Endodermal cell (in vitro differentiated cells): ENCODE data around the gene LRRC28. TPM values are rescaled to one million over a fixed set of nuclear protein-coding genes. Genes with fewer than 3 reads are reported as not detected.

ENCODE experiments used
- DNase-seq: peaks from one replicate; pipeline ENCODE4 v3.0.0-alpha.2; 2017
- H3K27ac ChIP-seq: 2 replicates; pipeline ENCODE4 v1.5.1; 2013; ENCODE audit warnings: mild to moderate bottlenecking, low read depth, low read length, moderate library complexity
- H3K27me3 ChIP-seq: 2 replicates; pipeline ENCODE4 v1.6.1; 2013; ENCODE audit warnings: mild to moderate bottlenecking, low read length, moderate library complexity; ENCODE audit not compliant: insufficient read depth, control insufficient read depth, poor library complexity, severe bottlenecking
- H3K36me3 ChIP-seq: 2 replicates; pipeline ENCODE4 v1.7.0; 2013; ENCODE audit warnings: mild to moderate bottlenecking, low read length, moderate library complexity; ENCODE audit not compliant: control insufficient read depth, insufficient read depth
- H3K4me1 ChIP-seq: one replicate; pipeline ENCODE4 v1.7.0; 2013; ENCODE audit warnings: low read length; ENCODE audit not compliant: control insufficient read depth, insufficient read depth
- H3K4me3 ChIP-seq: 2 replicates; pipeline ENCODE4 v1.5.1; 2013; ENCODE audit warnings: mild to moderate bottlenecking, low read length, moderate library complexity
- H3K9ac ChIP-seq: 2 replicates; pipeline ENCODE4 v1.6.1; 2013; ENCODE audit warnings: mild to moderate bottlenecking, low read length, moderate library complexity; ENCODE audit not compliant: poor library complexity, severe bottlenecking; ENCODE audit errors: extremely low read depth
- H3K9me3 ChIP-seq: 2 replicates; pipeline ENCODE4 v1.6.1; 2013; ENCODE audit warnings: mild to moderate bottlenecking, low read length, moderate library complexity; ENCODE audit not compliant: control insufficient read depth
- H3K27ac Mint-ChIP-seq: 2 replicates; pipeline ENCODE4 v1.8.0; 2020; ENCODE audit warnings: mixed read lengths
- H3K27me3 Mint-ChIP-seq: 2 replicates; pipeline ENCODE4 v1.8.0; 2021; ENCODE audit warnings: mild to moderate bottlenecking, mixed read lengths; ENCODE audit not compliant: insufficient read depth
- H3K36me3 Mint-ChIP-seq: 2 replicates; pipeline ENCODE4 v1.8.0; 2020; ENCODE audit warnings: low read depth, mixed read lengths
- H3K4me1 Mint-ChIP-seq: 2 replicates; pipeline ENCODE4 v1.8.0; 2020; ENCODE audit warnings: mixed read lengths
- H3K4me3 Mint-ChIP-seq: 2 replicates; pipeline ENCODE4 v1.8.0; 2020; ENCODE audit warnings: mild to moderate bottlenecking, moderate library complexity, mixed read lengths
- H3K9me3 Mint-ChIP-seq: 2 replicates; pipeline ENCODE4 v1.8.0; 2020; ENCODE audit warnings: mild to moderate bottlenecking, mixed read lengths
- CTCF ChIP-seq: fragments of 200-600 bp; sonication (generic); conservative IDR thresholded peaks from 2 replicates; pipeline ENCODE4 v1.5.0; 2021; ENCODE audit warnings: antibody characterized with exemption, mild to moderate bottlenecking
- WGBS, 2 experiments: methylation state at CpG; one replicate each; pipeline versions ENCODE4 v1.1.5 to v1.1.7; 2013; ENCODE audit warnings: missing lambda C conversion rate in 2 of 2, mixed read lengths in 1 of 2; ENCODE audit not compliant: insufficient coverage in 1 of 2, insufficient read length in 1 of 2; 5-methylcytosine and 5-hydroxymethylcytosine counted together
- total RNA-seq, 2 donors: library from RNA; stranded (reverse); fragmentation: NEBNext Ultra II Directional in 1 of 2; extraction: Animal tissue kit (Norgen Biotek cat#: 25700) in 1 of 2; gene quantifications; 2 replicates in 1 of 2; 3 replicates in 1 of 2; pipeline ENCODE4 v1.2.1, GENCODE V29; 2021

The LRRC28 gene
- total RNA-seq, 2 donors from 2014 or later: 26.1 to 35.5 TPM

GRCh38 chr15:99239545-99240198 is 11.6 kb upstream of the LRRC28 start:
- H3K27me3 ChIP-seq: no peaks in the 10 kb centered on the region
- H3K36me3 Mint-ChIP-seq: peaks cover 22% of the 10 kb centered on the region
- H3K4me1 Mint-ChIP-seq: no peaks in the 10 kb centered on the region

DNA sequence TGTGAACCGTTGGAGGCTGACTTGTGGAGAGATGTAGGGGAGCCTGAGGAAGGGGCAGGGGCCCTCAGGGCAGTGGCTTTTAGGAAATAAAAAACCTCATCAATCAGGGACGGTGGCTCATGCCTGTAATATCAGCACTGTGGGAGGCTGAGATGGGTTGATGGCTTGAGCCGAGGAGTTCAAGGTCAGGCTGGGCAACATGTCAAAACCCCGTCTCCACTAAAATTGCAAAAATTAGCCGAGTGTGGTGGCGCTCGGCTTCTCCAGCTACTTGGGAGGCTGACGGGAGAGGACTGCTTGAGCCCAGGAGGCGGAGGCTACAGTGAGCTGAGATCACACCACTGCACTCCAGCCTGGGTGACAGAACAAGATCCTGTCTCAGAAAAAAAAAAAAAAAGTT is 9.5 kb upstream of the LRRC28 start:
- Mint-ChIP-seq H3K36me3 (peaks cover 11% of the 10 kb centered on the region), H3K27me3 (no peaks in the 10 kb centered on the region), H3K27ac (no peak overlapping the region), H3K4me1 (no peaks in the 10 kb centered on the region), H3K9me3 (no peaks in the 10 kb centered on the region), H3K4me3 (no peak overlapping the region)
- H3K27ac ChIP-seq: no peak overlapping the region
- H3K9ac ChIP-seq: no peak overlapping the region
- no peaks in the 10 kb centered on the region for H3K9me3 ChIP-seq
- 87 to 95% methylated on average over 8 to 9 of the region's 9 CpGs for WGBS, 2 experiments
- no peak for TF ChIP-seq CTCF
- H3K27me3 ChIP-seq: no peaks in the 10 kb centered on the region
- no peak overlapping the region for H3K4me3 ChIP-seq
- no peak for DNase-seq
- peaks cover 7% of the 10 kb centered on the region for H3K36me3 ChIP-seq
- no peaks in the 10 kb centered on the region for H3K4me1 ChIP-seq

More at GRCh38 chr15:99239545-99240198, 11.6 kb upstream of the LRRC28 start:
- Mint-ChIP-seq H3K27ac (no peak overlapping the region), H3K9me3 (no peaks in the 10 kb centered on the region), H3K4me3 (no peak overlapping the region), H3K27me3 (no peaks in the 10 kb centered on the region)
- no peak for DNase-seq
- Histone ChIP-seq H3K9me3 (no peaks in the 10 kb centered on the region), H3K9ac (no peak overlapping the region), H3K4me1 (no peaks in the 10 kb centered on the region), H3K36me3 (peaks cover 7% of the 10 kb centered on the region), H3K4me3 (no peak overlapping the region), H3K27ac (no peak overlapping the region)
- 88 to 93% methylated on average over 1 of the region's 1 CpG for WGBS, 2 experiments
- TF ChIP-seq CTCF: no peak

DNA sequence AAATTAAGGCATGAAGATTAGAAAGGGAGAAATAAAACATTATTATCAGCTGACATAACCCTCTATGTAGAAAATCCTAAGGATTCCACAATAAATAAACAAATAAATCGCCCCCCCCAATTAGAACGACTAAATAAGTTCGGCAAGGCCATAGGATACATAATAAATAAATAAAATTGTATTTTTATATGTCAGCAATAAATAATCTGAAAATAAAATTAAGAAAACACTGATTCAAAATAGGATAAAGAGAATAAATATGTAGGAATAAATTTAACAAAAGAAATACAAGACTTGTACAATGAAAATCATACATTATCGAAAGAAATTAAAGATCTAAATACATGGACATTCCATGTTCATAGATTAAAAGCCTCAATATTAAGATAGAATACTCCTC is 7.0 kb upstream of the LRRC28 start:
- no peaks in the 10 kb centered on the region for H3K9me3 ChIP-seq
- no peak overlapping the region for H3K9ac ChIP-seq
- H3K27ac ChIP-seq: no peak overlapping the region
- WGBS, 2 experiments: 90% methylated on average over 2 of the region's 4 CpGs; no CpG with 5 or more reads in 1 of the 2 experiments
- H3K27me3 ChIP-seq: no peaks in the 10 kb centered on the region
- Mint-ChIP-seq H3K9me3 (no peaks in the 10 kb centered on the region), H3K4me1 (no peaks in the 10 kb centered on the region), H3K4me3 (no peak overlapping the region), H3K27ac (no peak overlapping the region), H3K27me3 (no peaks in the 10 kb centered on the region), H3K36me3 (peaks cover 6% of the 10 kb centered on the region)
- DNase-seq: no peak
- H3K4me1 ChIP-seq: no peaks in the 10 kb centered on the region
- TF ChIP-seq CTCF: no peak
- no peak overlapping the region for H3K4me3 ChIP-seq
- peaks cover 7% of the 10 kb centered on the region for H3K36me3 ChIP-seq
